IMR-90 (cell line): ENCODE data around the gene TMEM161B. TPM values are rescaled to one million over a fixed set of nuclear protein-coding genes. Genes with fewer than 3 reads are reported as not detected.
A peak's percentile ranks its signal among the peaks of the same experiment; 100 is the strongest.

Source experiments
- ATAC-seq: fragments of 200-7000 bp; cut with Tn5 transposase; 2 replicates; pipeline ENCODE4 v1.9.1; 2020; ENCODE audit warnings: low read depth, mild to moderate bottlenecking, moderate library complexity
- BruUV-seq: library from RNA; stranded (reverse); fragments of 400-500 nt; replicated peaks from 2 replicates; lab custom pipeline; 2021; lab: Mats Ljungman, UMichigan
- CTCF ChIA-PET: fragments of 300-600 bp; formaldehyde crosslinking; extraction: SDS; loops from one replicate; lab custom pipeline; 2021; ENCODE audit warnings: antibody characterized with exemption; lab: Yijun Ruan, JAX
- POLR2A ChIA-PET: fragments of 300-600 bp; sonication (Branson Sonifier 250); formaldehyde crosslinking; loops from one replicate; lab custom pipeline; 2022; ENCODE audit warnings: antibody characterized with exemption; ENCODE audit not compliant: unreplicated experiment; lab: Charles Lee
- DNase-seq: peaks from one replicate; pipeline ENCODE4 v3.0.0; 2013
- H2AFZ ChIP-seq: replicated peaks from 2 replicates; pipeline ENCODE3; 2013; ENCODE audit warnings: low read length, mild to moderate bottlenecking; ENCODE audit not compliant: poor library complexity
- H2AK5ac ChIP-seq: 2 replicates; pipeline ENCODE4 v1.6.1; 2013; ENCODE audit warnings: low read depth, low read length, inconsistent platforms
- H2AK9ac ChIP-seq: replicated peaks from 2 replicates; pipeline ENCODE3; 2013; ENCODE audit warnings: mild to moderate bottlenecking, low read depth, low read length, moderate library complexity; ENCODE audit not compliant: poor library complexity
- H2BK120ac ChIP-seq: 2 replicates; pipeline ENCODE4 v1.6.1; 2013; ENCODE audit warnings: low read depth, low read length, inconsistent platforms
- H2BK15ac ChIP-seq: 3 replicates; pipeline ENCODE4 v1.6.1; 2013; ENCODE audit warnings: low read depth, low read length, inconsistent platforms
- H2BK20ac ChIP-seq: 2 replicates; pipeline ENCODE4 v1.6.1; 2013; ENCODE audit warnings: low read depth, mild to moderate bottlenecking, inconsistent platforms, low read length, moderate library complexity
- H2BK5ac ChIP-seq: 2 replicates; pipeline ENCODE4 v1.6.1; 2013; ENCODE audit warnings: mild to moderate bottlenecking, low read depth, low read length, inconsistent platforms; ENCODE audit not compliant: poor library complexity, severe bottlenecking
- H3K14ac ChIP-seq: replicated peaks from 2 replicates; pipeline ENCODE4 v1.6.1; 2013; ENCODE audit warnings: low read depth, low read length, inconsistent platforms
- H3K18ac ChIP-seq: 2 replicates; pipeline ENCODE4 v1.6.1; 2013; ENCODE audit warnings: low read depth, low read length, control low read depth
- H3K23ac ChIP-seq: 2 replicates; pipeline ENCODE4 v1.6.1; 2013; ENCODE audit warnings: low read depth, low read length, inconsistent platforms
- H3K27ac ChIP-seq: 2 replicates; pipeline ENCODE4 v1.5.1; 2013; ENCODE audit warnings: mild to moderate bottlenecking, control low read depth, low read length; ENCODE audit not compliant: insufficient read depth
- H3K27me3 ChIP-seq: 2 replicates; pipeline ENCODE4 v1.6.1; 2013; ENCODE audit warnings: low read length; ENCODE audit not compliant: control insufficient read depth, insufficient read depth
- H3K36me3 ChIP-seq: 2 replicates; pipeline ENCODE4 v1.6.1; 2013; ENCODE audit warnings: low read length, mixed read lengths; ENCODE audit not compliant: control insufficient read depth, insufficient read depth
- H3K4ac ChIP-seq: 2 replicates; pipeline ENCODE4 v1.6.1; 2013; ENCODE audit warnings: low read depth, low read length, inconsistent platforms
- H3K4me1 ChIP-seq: 2 replicates; pipeline ENCODE4 v1.6.1; 2013; ENCODE audit warnings: low read length, mixed read lengths; ENCODE audit not compliant: control insufficient read depth, insufficient read depth
- H3K4me2 ChIP-seq: 2 replicates; pipeline ENCODE4 v1.6.1; 2013; ENCODE audit warnings: low read depth, mild to moderate bottlenecking, control low read depth, low read length, moderate library complexity
- H3K4me3 ChIP-seq: 2 replicates; pipeline ENCODE4 v1.5.1; 2013; ENCODE audit warnings: low read depth, mild to moderate bottlenecking, control low read depth, low read length, moderate library complexity; ENCODE audit not compliant: insufficient read depth
- H3K56ac ChIP-seq: 2 replicates; pipeline ENCODE4 v1.6.1; 2013; ENCODE audit warnings: low read length, inconsistent platforms; ENCODE audit not compliant: insufficient read depth; ENCODE audit errors: extremely low read depth
- H3K79me1 ChIP-seq, 2 experiments: 2 replicates each; pipeline ENCODE4 v1.6.1; 2013; ENCODE audit warnings: low read length in 2 of 2, inconsistent platforms in 1 of 2, low read depth in 1 of 2
- H3K9ac ChIP-seq: 2 replicates; pipeline ENCODE4 v1.6.1; 2013; ENCODE audit warnings: low read depth, low read length, control low read depth
- H3K9me1 ChIP-seq: 2 replicates; pipeline ENCODE4 v1.6.1; 2013; ENCODE audit warnings: low read length, inconsistent platforms; ENCODE audit not compliant: insufficient read depth
- H3K9me3 ChIP-seq: 2 replicates; pipeline ENCODE4 v1.6.1; 2013; ENCODE audit warnings: low read length; ENCODE audit not compliant: control insufficient read depth, insufficient read depth
- H4K20me1 ChIP-seq: 2 replicates; pipeline ENCODE4 v1.6.1; 2013; ENCODE audit warnings: low read length, inconsistent platforms; ENCODE audit not compliant: insufficient read depth
- H4K5ac ChIP-seq: 2 replicates; pipeline ENCODE4 v1.6.1; 2013; ENCODE audit warnings: mild to moderate bottlenecking, low read depth, low read length, control low read depth
- H4K8ac ChIP-seq, 2 experiments: 2 replicates each; pipeline ENCODE4 v1.6.1; 2013; ENCODE audit warnings: low read depth in 2 of 2, low read length in 2 of 2, control low read depth in 1 of 2, inconsistent platforms in 1 of 2
- H4K91ac ChIP-seq: 2 replicates; pipeline ENCODE4 v1.6.1; 2013; ENCODE audit warnings: low read depth, low read length, inconsistent platforms; ENCODE audit not compliant: insufficient read depth
- BHLHE40 ChIP-seq: fragments of 150-350 bp; IDR thresholded peaks from 2 replicates; pipeline ENCODE4 v1.6.1; 2016; ENCODE audit warnings: mild to moderate bottlenecking, low read depth, low read length
- CEBPB ChIP-seq: IDR thresholded peaks from 2 replicates; pipeline ENCODE4 v1.6.1; 2012; ENCODE audit warnings: low read depth, low read length, improper control_type of control experiment
- CHD1 ChIP-seq: IDR thresholded peaks from 2 replicates; pipeline ENCODE4 v1.6.1; 2012; ENCODE audit warnings: low read depth, low read length, improper control_type of control experiment
- CTCF ChIP-seq: conservative IDR thresholded peaks from 2 replicates; pipeline ENCODE4 v1.5.1; 2012; ENCODE audit warnings: mild to moderate bottlenecking, low read depth, low read length, improper control_type of control experiment
- FOS ChIP-seq: fragments of 150-350 bp; IDR thresholded peaks from 2 replicates; pipeline ENCODE4 v1.6.1; 2016; ENCODE audit warnings: low read depth, low read length
- MAZ ChIP-seq: IDR thresholded peaks from 2 replicates; pipeline ENCODE4 v1.6.1; 2012; ENCODE audit warnings: low read depth, mild to moderate bottlenecking, low read length, improper control_type of control experiment, moderate library complexity, borderline replicate concordance
- MXI1 ChIP-seq: IDR thresholded peaks from 2 replicates; pipeline ENCODE4 v1.6.1; 2012; ENCODE audit warnings: low read depth, mild to moderate bottlenecking, low read length, moderate library complexity, borderline replicate concordance
- NFE2L2 ChIP-seq: fragments of 150-350 bp; IDR thresholded peaks from 2 replicates; pipeline ENCODE4 v1.6.1; 2016; ENCODE audit warnings: low read depth, mild to moderate bottlenecking, low read length
- POLR2A ChIP-seq: IDR thresholded peaks from 2 replicates; pipeline ENCODE4 v1.6.1; 2012; ENCODE audit warnings: mild to moderate bottlenecking, low read depth, low read length
- RAD21 ChIP-seq: IDR thresholded peaks from 2 replicates; pipeline ENCODE4 v1.6.1; 2012; ENCODE audit warnings: low read length, improper control_type of control experiment
- RFX5 ChIP-seq: IDR thresholded peaks from 2 replicates; pipeline ENCODE4 v1.8.0; 2012; ENCODE audit warnings: low read depth, mild to moderate bottlenecking, low read length, moderate library complexity
- SMC3 ChIP-seq: fragments of 150-350 bp; IDR thresholded peaks from 2 replicates; pipeline ENCODE4 v1.6.1; 2016; ENCODE audit warnings: low read depth, mild to moderate bottlenecking, antibody characterized with exemption, low read length, moderate library complexity
- USF2 ChIP-seq: fragments of 150-350 bp; IDR thresholded peaks from 2 replicates; pipeline ENCODE4 v1.6.1; 2017; ENCODE audit warnings: mild to moderate bottlenecking, antibody characterized with exemption, low read length, low read depth
- WGBS, 2 experiments: methylation state at CpG; one replicate each; pipeline versions ENCODE4 v1.1.5 to v1.1.7; 2013; ENCODE audit warnings: missing lambda C conversion rate in 2 of 2; ENCODE audit not compliant: insufficient read length in 1 of 2; ENCODE audit errors: extremely low coverage in 2 of 2; 5-methylcytosine and 5-hydroxymethylcytosine counted together
- dilution Hi-C: fragments of 300-500 bp; cut with HindIII; formaldehyde crosslinking; loops from one replicate; pipeline ENCODE4 v1.14.3; 2018; ENCODE audit warnings: low sequenced_read_pairs; ENCODE audit not compliant: unreplicated experiment
- in situ Hi-C: fragments of 300-500 bp; cut with MboI; formaldehyde crosslinking; loops from 3 replicates; pipeline ENCODE4 v1.14.3; 2019; ENCODE audit warnings: low sequenced_read_pairs, inconsistent platforms, mixed read lengths
- intact Hi-C: fragments of 100-400 bp; cut with micrococcal nuclease; formaldehyde crosslinking; loops from 2 replicates; pipeline ENCODE4 v1.10.0; 2022
- polyA plus RNA-seq, 3 experiments: library from polyadenylated mRNA; depleted of rRNA; stranded (reverse); fragments of >200 nt; gene quantifications; 2 replicates each; pipeline ENCODE4 v1.2.3, GENCODE V29; 2012; ENCODE audit warnings: low replicate concordance in 1 of 3
- total RNA-seq: library from RNA; depleted of rRNA; stranded (reverse); fragments of >200 nt; gene quantifications from 2 replicates; pipeline ENCODE4 v1.2.3, GENCODE V29; 2012
- TF ChIP-seq, protein P1 (sequence below): fragments of 150-350 bp; IDR thresholded peaks from 2 replicates; pipeline ENCODE4 v1.6.1; 2016; ENCODE audit warnings: low read depth, mild to moderate bottlenecking, low read length, moderate library complexity, borderline replicate concordance

Gene TMEM161B
- total and polyA plus RNA-seq, 2 of the 4 experiments (the other 2 are of a cell fraction), result 7.4 to 9.3 TPM

DNA sequence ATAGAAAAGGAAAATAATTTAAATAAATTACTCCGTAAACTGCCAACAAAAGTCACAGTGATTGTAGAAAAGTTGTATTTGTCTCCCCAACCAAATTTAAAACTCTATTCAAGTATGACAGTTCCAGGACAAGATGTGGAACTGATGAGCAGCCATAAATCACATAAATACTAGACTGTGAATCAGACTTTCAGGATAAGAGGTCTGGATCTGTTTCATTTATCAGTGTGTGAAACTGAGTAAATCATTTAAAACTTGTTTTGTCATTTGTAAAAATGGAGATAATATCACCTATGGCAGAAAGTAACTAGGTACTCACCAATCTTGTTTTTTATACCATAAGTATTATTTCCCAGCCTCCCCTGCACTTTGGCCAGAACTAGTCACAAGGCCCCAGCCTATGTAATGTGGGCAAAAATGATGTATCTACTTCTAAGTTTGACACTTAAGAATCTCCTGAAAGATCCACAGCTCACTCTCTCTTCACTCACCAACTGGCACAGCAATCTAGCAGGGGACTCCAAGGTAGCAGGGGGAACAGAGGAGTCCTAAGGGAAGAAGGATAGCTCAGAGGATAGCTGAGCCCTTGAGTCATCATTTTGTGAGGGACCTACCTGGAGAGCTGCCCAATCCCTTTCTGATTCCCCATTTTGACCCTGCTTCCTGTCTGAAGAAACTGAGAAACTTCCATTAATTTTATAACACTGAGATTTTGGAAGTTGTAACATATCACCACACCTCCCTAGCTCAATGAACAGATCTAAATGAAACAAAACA lies 31.6 kb downstream of the TMEM161B start:
- DNase-seq (peak; percentile 58), ATAC-seq (no peak)
- H4K20me1 ChIP-seq, result no peaks in the 10 kb centered on the region; the same call in 1 of the 2 replicates
- no peak overlapping the region for H2BK15ac ChIP-seq
- intact Hi-C loops (no loop called here), dilution Hi-C loops (no loop called here), in situ Hi-C loops (no loop called here)
- peak overlapping the region; percentile 24; the same call in 1 of the 2 replicates for H3K23ac ChIP-seq
- no CpG with 5 or more reads among the region's 1 CpG for WGBS, 2 experiments
- no peak overlapping the region for H2BK20ac ChIP-seq
- no peak overlapping the region for H2BK5ac ChIP-seq
- BruUV-seq, result no TSS peak
- H4K91ac ChIP-seq, result no peak overlapping the region
- H3K4me2 ChIP-seq, result no peak overlapping the region
- 0 out of 2 replicates have a peak, but pooled peaks cover 2% of the 10 kb centered on the region for H3K36me3 ChIP-seq
- no peak overlapping the region for H4K8ac ChIP-seq
- H4K5ac ChIP-seq, result no peak overlapping the region
- peak overlapping the region; percentile 27 for H2AFZ ChIP-seq
- H3K18ac ChIP-seq, result no peak overlapping the region
- H3K27ac ChIP-seq, result no peak overlapping the region
- H3K9ac ChIP-seq, result no peak overlapping the region
- H3K14ac ChIP-seq, result no peak overlapping the region
- TF ChIP-seq, protein P1, sequence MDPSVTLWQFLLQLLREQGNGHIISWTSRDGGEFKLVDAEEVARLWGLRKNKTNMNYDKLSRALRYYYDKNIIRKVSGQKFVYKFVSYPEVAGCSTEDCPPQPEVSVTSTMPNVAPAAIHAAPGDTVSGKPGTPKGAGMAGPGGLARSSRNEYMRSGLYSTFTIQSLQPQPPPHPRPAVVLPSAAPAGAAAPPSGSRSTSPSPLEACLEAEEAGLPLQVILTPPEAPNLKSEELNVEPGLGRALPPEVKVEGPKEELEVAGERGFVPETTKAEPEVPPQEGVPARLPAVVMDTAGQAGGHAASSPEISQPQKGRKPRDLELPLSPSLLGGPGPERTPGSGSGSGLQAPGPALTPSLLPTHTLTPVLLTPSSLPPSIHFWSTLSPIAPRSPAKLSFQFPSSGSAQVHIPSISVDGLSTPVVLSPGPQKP, result no peak
- TF ChIP-seq MXI1 (no peak), FOS (no peak), CEBPB (no peak), SMC3 (no peak), RFX5 (no peak), NFE2L2 (no peak), USF2 (no peak), POLR2A (no peak), MAZ (no peak), BHLHE40 (no peak), CTCF (no peak), RAD21 (no peak), CHD1 (no peak)
- no peaks in the 10 kb centered on the region for H3K9me3 ChIP-seq
- H3K56ac ChIP-seq, result no peak overlapping the region
- no peaks in the 10 kb centered on the region for H3K9me1 ChIP-seq
- no peaks in the 10 kb centered on the region for H3K27me3 ChIP-seq
- no peak overlapping the region for H2AK5ac ChIP-seq
- peaks cover 10 to 13% of the 10 kb centered on the region in 2 experiments for H3K79me1 ChIP-seq
- POLR2A ChIA-PET, result no interaction called here
- H3K4me1 ChIP-seq, result no peaks in the 10 kb centered on the region
- H3K4ac ChIP-seq, result no peak overlapping the region
- H3K4me3 ChIP-seq, result no peak overlapping the region
- H2BK120ac ChIP-seq, result no peak overlapping the region
- peak overlapping the region; percentile 47 for H2AK9ac ChIP-seq
- CTCF ChIA-PET, result interaction anchor here (0.6 kb wide), 1 partner anchor 36 kb away, joined by 3 read pairs; no protein-coding TSS in a partner anchor
